ENCODE data around the gene MXD1.

DNA sequence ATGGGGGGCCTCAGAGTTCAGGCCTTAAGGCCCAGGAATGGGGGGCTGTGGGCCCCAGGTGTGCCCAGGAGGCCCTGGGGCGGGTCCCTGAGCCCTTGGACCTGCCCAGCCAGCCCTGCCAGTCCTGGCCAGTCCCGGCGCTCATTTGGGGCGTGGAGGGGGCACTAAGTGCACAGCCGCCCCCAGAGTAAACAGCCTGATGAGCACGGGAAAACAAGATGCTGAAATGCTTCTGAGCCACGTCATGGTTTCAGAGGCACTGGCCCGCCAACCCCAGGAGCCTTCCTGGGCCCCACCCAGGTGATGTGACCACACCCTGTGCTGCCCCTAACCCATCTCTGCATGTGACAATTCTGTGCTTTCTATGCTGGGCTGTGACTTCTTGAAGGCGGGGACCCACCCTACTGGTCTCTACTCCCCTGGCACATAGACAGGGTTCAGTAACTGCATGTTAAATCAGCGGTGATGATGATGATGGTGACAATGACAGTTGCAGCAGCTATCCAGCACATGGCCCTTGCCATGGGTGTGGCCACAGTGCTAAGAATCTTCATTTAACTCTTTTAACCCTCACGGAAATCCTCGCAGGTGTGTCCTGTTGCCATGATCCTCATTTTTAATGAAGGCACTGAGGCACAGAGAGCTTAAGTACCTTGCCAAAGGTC is 74.7 kb downstream of the MXD1 start:
- TF ChIP-seq CTCF (IDR thresholded peaks at IDR 0.05) (no peak), POLR2A (IDR thresholded peaks at IDR 0.05) (no peak), POLR2AphosphoS5 (IDR thresholded peaks at IDR 0.05) (no peak), EP300 (IDR thresholded peaks at IDR 0.05) (no peak)

Data from sigmoid colon (tissue), 4 donors.